HG03469 (cell line): ENCODE results near the gene IL18BP.

Experiments used
- ATAC-seq: cut with Tn5 transposase; IDR thresholded peaks from one replicate; pipeline ENCODE4 v1.9.1; 2021; ENCODE audit warnings: mild to moderate bottlenecking, moderate library complexity, moderate number of reproducible peaks; ENCODE audit not compliant: unreplicated experiment

IL18BP gene

DNA sequence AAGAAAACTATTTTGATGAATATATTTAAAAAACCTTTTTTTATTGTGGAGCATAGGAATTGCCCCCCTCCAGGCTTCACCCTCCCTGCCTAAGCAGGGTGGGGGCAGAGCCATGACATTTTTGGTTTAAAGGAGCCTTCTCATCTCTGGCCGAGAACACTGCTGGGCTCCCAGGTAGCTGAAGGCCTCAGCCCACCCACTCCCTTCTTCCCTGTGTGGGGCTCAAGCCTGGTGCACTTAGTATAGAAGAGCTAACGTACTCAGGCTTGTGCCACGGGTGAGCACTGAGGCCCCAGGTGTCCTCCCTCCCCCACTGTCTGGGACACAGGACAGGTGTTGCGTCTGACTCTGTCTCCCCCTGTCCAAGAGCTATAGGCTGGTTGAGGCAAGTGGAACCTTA is 2.2 kb upstream of the IL18BP start:
- ATAC-seq = no peak

DNA sequence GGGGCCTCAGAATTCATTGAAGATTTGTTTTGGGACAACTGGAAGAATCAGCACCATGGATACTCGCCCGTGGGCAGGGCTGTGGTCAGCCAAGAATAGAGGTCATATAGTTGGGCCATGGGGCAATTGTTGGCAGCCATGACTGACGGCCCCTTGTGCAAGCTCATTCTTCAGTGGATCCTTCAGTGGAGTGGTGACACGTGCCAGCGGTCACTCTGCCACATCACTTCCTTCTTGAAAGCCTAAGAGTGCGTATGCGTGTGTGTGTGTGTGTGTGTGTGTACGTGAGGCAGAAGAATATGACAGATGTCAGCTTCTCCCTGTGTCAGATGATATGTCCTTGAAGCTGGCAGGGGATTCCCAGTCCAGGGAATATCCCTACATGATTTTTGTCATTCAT is 1.8 kb upstream of the IL18BP start:
- ATAC-seq = no peak

DNA sequence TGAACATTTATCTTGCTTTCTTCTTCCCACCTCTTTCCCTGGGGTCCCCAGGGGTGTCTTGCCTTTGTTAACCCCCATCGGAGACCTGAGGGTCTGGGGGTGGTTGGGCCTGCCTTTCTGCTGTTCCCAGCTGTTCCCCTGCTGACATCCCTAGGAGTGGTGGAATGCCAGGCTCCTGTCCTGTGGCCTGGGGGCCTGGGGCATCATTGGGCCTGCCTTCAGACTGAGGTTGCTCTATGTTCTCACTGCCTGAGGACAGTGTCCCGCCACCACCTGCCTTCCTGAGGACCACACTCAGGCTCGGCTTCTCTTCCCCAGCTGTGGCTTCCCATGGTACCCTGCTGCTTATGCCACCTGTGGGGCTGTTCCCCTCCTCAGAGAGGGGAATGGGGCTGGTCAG is 1.1 kb upstream of the IL18BP start:
- no peak for ATAC-seq

DNA sequence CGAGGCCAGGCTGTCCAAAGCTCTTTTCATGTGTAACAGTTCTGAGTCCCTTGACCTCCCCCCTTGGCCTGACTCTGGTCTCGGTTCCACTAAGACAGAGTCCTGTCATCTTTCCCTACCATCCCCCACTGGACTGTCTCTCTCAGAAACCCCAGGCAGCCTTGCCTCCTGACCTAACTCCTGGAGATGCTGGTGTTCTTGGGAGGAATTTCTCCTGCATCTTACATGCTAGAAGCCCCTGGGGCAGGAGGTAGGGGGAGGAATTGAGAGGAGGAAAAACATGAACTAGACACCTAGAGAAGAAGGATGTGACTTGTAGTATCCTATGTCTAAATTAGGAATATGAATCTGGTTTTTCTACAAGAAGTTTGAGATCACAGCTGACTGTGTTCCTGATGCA is 648 bp upstream of the IL18BP start:
- ATAC-seq = no peak

DNA sequence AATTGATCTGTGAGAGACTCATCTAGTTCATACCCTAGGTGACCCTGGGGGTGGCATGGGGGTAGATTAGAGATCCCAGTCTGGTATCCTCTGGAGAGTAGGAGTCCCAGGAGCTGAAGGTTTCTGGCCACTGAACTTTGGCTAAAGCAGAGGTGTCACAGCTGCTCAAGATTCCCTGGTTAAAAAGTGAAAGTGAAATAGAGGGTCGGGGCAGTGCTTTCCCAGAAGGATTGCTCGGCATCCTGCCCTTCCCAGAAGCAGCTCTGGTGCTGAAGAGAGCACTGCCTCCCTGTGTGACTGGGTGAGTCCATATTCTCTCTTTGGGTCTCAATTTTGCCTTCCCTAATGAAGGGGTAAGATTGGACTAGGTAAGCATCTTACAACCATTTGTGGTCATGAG is 653 bp downstream of the IL18BP start:
- no peak for ATAC-seq

DNA sequence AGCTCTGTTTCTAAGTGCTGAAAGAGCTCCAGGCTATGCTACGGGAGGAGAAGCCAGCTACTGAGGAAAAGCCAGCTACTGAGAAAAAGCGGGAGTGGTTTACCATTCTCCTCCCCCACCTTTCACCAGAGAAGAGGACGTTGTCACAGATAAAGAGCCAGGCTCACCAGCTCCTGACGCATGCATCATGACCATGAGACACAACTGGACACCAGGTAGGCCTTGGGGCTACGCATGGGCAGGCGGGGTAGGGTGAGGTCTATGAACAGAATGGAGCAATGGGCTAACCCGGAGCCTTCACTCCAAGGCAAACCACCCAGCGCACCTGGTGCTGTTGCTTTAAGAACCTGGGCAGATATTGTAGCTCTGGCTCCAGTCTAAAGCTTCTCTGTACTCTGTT is 1.1 kb downstream of the IL18BP start:
- ATAC-seq = no peak

DNA sequence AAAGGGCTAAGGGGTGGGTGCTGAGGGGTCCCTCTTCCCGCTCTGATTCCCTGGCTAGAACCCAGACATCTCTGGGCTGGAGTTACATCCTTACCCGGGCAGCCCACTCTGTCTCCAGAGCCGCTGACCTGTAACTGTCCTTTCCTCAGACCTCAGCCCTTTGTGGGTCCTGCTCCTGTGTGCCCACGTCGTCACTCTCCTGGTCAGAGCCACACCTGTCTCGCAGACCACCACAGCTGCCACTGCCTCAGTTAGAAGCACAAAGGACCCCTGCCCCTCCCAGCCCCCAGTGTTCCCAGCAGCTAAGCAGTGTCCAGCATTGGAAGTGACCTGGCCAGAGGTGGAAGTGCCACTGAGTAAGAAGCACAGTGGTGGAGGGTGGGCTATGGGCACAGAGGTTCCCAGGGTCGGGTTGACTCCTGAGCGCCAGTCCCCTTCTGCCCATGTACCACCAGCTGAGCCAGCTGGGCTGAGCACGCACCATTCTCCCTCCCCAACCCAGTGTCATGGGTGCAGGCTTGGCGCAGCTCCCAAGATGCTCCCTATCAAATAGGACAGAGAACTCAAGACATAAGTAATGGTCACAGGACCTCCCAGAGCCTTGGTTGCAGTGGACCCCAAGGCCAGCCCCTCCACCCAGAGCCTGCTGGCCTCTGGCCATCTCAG is 1.6 kb downstream of the IL18BP start:
- ATAC-seq = no peak

DNA sequence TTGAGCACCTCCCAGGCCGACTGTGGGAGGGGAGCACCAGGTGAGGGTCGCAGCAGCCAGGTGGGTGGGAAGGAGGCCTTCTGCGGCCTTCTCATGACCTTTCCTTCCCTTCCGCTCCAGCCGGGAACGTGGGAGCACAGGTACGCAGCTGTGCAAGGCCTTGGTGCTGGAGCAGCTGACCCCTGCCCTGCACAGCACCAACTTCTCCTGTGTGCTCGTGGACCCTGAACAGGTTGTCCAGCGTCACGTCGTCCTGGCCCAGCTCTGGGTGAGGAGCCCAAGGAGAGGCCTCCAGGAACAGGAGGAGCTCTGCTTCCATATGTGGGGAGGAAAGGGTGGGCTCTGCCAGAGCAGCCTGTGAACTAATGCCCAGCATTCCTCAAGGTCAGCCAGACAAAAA is 2.6 kb downstream of the IL18BP start:
- ATAC-seq = no peak

DNA sequence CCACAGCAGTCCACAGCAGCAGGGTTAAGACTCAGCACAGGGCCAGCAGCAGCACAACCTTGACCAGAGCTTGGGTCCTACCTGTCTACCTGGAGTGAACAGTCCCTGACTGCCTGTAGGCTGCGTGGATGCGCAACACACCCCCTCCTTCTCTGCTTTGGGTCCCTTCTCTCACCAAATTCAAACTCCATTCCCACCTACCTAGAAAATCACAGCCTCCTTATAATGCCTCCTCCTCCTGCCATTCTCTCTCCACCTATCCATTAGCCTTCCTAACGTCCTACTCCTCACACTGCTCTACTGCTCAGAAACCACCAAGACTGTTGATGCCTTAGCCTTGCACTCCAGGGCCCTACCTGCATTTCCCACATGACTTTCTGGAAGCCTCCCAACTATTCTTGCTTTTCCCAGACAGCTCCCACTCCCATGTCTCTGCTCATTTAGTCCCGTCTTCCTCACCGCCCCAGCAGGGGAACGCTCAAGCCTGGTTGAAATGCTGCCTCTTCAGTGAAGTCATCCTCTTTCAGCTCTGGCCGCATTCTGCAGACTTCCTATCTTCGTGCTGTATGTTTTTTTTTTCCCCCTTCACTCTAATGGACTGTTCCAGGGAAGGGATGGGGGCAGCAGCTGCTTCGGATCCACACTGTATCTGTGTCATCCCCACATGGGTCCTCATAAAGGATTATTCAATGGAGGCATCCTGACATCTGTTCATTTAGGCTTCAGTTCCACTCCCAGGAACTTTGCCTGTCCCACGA is 3.3 kb downstream of the IL18BP start:
- ATAC-seq = no peak

DNA sequence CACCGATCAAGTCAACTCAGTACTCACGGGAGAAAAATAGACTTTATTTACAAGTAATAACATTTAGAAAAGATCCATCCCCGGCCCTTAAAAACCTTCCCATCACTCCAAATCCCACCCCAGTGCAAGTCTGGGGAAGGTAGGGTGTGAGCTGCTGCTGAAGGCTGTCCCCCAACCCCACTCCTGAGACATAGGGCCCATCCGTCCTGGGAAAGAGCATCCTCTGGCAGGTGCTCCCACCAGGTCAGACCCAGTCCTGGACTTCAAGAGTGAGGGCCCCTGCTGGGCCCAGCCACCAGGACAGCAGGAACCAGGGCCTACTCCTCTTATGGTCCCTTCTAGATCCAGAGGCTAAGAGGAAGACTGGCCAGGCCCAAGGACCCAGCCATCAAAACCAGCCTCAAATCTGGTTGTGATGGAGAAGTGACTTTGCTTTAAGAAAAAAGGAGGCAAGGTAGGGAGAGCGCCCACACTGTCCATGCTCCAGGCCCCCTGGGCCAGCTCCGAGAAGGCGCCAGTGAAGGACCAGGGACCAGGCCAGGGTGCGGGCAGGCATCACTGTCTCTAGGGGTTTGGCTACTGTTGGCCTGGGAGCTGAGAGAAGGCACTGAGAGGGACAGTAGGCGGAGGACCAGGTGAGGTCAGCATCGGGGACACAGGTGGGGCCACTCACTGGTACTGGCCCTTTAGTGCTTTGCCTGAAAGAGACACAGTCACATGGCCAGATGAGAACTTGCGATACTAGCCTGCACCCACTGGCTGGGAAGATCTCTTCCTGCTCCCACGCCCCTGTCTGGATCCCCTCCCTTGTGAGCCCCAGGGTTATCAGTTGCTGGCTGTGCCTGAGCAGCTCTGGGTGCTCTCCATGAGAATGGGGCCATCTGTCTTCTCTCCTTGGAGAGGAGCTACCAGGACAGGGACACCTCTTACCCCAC is 4.4 kb downstream of the IL18BP start:
- ATAC-seq = no peak

DNA sequence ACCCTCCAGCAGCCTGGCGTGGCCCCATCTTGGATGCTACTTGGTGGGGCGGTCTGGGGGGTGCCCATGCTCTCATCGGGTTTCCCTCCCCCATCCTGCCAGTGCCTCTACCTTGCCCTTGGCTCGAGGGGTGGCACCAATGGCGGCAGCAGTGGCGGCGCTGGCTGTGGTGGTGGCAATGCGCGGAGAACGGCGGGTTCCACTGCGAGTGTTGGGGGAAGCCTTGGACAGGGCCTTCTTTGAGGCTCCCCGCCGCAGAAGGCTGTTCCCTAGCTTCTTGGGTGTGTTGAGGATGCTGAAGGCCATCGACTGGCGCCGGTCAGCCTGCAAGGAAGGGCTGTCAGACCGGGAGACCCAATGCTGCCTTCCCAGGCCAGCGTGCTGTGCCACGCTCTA is 5.1 kb downstream of the IL18BP start:
- no peak for ATAC-seq

DNA sequence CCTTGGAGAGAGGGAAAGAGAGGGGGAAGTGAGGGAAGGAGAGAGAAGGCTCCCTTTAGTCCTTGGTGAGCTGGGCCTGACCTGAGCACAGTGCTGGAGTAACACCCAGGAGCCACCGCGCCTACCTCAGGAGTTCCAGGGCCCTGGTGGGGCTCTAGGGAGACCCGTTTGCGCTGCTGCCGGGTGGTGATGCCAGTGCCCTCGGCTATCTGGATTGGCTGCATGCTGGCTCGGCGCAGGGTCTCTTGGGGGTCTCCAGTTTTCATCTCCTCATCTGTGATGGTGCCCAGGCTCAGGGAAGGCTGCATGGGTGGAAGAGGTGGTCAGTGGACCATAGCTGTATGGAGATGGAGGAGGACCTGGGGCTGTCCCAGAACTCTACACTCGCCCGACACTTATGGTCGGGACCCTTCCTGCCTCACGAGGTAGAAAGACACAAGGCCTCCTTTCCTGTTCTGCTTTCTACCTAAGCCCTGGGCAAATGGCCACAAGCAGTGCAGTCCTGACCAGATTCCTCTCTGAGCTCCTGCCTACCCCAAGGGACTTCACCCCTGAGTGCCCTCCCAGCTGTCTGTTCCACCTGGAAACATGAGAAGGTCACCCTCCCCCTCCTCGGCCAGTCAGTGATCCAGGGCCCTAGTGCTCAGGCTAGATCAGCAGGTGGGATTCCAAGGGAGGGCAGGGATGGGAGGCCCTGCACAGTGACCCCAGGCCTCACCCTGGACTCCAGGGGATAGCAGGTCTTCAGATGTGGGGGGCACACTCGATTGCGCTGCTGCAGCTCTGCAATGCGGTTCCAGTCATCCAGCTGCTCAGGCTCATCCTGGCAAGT is 6.0 kb downstream of the IL18BP start:
- ATAC-seq = no peak

DNA sequence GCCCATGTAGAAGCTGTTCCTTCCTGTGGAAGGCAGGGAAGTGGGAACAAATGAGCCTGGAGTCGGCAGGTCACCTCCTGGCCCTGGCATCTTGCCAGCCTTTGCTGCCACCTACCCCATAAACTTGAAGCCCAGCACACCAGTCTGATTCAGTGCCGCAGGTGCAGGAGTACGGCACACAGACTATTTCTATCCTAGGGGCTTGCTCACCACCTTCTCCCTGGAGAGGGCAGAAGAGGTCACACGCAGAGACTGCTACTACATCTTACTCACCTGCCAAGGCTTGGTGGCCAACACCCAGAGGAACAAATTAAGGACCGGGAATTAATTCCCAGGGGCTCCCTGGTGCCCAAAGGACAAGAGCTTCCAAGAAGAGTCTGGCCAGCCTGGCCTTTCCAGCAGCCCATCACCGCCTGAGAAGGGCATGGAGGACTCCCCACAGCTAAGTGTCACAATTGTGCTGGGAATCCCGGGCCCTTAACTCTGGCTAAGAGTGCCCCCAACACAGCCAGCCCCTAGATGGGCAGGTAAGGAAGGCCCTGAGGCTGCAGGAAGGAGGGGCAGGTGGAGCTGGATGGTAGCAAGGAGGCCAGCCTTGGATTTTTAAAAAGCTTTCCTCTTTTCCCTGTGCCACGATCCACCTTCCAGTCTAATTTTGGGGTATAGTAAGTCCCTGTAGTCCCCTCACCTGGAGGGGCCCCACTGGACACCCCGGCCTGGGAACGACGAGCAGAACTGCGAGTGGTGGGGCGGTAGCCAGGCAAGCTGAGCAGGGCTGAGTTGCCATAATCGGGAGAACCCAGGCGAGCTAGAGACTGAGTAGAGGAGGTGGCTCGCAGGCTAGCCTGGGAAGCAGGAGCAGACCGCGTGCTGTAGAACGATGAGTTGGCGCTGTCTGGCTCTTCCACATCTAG is 6.9 kb downstream of the IL18BP start:
- no peak for ATAC-seq

DNA sequence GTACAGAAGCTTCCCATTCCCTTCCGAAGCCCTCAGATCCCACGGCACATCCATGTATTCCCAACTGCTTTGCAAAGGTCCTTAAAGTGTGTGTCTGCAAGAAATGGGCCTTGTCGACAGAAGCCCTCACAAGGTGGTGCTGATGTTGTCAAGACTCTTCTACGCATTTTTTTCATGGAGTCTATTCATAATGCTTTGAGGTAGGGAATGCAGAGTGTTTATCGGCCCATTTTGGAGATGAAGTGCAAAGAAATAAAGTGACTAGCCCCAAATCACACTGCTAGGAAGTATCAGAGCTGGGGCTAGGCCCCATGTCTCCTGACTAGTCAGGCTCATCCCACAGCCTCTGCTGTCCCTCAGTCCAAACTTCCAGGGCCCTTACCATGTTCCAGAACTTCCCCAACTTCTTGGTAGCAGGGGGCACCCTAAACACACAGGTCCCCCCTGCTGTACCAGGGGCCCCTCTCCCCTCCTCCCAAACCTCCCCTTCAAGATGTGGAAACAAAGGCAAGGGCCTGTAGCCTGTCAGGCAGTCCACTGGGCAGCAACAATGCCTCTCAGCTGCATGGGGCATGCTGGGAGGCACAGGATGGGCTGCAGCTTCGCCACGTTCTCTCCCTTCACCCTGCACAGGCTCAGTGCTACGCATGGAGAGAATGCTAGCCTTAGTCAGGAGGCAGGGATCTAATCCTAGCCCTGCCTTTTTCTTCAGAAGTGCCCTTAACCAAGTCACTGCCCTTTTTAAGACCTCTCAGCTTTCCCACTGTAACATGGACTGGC is 7.8 kb downstream of the IL18BP start:
- ATAC-seq = no peak

DNA sequence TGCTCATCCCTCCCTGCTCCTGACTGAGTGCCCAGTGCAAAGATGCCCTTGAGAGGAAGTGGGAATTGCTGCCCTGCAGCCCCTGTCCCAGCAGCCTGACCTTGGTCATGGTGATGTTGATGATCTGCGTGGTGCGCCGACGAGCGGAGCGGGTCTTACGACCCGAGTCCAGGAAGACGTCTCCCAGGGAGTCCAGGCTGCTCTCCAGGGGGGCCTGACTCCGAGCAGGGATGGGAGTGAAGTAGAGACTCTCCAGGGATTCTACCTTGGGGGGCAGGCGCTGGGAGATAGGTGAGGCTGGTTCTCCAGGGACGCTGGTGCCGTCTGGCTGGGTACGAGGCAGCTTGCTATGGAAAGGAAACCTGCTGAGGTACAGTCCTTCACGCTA is 8.4 kb downstream of the IL18BP start:
- no peak for ATAC-seq

DNA sequence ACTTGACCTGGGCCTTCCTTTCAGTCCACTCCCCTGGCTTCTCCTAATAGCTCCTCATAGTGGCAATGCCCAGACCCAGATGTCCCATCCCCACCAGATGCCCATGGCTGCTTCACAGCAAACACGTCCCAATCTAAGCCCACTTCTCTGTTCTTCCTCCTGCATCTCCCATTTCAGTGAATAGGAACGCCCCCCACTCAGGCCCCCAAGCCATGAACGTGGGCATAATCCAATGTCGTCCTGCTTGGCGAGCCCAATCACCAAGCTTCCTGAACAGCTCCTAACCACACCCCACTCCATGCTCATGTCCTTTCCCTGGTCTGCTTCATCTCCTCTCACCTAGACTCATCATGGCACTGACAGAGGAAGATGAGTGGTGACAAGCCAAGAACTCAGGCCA is 8.9 kb downstream of the IL18BP start:
- no peak for ATAC-seq

DNA sequence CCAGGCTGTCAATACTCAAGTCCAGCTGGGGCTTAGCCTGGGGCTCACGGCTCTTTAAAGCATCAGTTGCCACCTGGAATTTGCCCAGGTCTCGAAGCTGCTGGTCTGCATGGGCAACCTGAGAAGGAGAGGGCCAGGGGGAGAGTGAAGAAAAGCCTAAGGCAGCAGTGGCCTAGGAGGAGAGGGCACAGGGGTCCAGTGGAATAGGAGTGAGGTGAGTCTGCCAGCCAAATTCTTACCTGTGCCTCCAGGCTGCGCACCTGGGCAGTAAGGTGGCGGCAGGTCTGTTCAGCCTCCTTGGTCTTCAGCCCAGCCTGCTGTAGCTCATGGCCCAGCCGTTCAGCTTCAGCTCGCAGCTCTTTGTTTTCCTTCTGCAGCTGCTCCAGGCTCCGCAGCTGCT is 10.0 kb downstream of the IL18BP start:
- ATAC-seq = no peak

DNA sequence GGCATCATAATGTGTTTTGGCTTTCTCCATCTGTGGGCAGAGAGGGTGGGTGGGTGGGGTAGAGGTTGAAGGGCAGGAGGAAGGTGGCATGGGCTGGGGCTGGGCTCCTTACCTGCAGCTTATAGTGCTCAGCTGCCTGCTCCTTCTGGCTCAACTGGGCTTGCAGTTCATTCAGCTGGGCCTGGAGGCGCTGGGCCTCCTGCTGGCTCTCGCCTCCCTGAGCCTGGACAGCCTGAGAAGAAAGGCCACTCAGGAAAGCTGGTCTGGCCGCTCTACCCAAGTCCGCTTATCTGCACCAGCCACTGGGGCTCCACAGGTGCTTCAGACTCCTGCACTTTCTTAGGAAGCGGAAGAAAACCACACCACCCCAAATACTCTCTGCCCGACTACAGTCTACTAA is 10.4 kb downstream of the IL18BP start:
- no peak for ATAC-seq
